Measurements from ENCODE around the gene TEDC2.
"Not testable (repeated sequence)": the region's sequence is repeated elsewhere in the genome, so short reads cannot be mapped to it uniquely, and the experiment has no call there.

The TEDC2 gene

DNA sequence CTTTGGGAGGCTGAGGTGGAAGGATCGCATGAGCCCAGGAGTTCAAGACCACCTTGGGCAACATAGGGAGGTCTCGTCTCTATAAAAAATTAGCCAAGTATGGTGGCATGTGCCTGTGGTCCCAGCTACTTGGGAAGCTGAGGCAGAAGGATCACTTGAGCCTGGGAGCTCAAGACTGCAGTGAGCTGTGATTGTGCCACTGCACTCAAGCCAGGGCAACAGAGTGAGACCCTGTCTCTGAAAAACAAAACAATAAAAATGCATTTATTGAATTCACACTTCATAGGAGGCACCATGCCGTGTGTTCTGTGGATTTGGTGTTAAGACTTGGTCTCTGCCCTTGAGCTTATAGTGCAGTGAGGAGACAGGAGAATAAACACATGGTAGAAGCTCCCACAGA lies 17.4 kb downstream of the TEDC2 start:
- DNase-seq (ENCODE audit: low spot score), result no peak

DNA sequence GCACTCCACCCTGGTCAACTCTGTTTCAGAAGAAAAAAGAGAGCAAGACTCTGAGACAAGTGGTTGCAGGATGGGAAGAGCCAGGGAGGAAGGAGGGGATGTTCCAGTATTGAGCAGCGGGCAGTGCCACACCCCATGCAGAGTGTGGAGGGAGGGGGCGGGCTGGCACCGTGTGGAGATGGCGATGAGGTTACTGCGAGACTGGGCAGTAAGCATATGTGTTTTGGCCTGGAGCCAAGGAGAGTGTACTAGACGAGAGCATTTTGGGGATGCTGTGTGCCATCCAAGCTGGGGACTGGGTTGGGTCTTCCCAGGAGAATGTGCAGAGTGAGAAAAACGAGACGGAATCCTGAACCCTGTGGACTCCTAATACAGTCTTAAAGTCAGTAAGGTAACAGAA lies 18.4 kb downstream of the TEDC2 start:
- no peak for DNase-seq (ENCODE audit: low spot score)

DNA sequence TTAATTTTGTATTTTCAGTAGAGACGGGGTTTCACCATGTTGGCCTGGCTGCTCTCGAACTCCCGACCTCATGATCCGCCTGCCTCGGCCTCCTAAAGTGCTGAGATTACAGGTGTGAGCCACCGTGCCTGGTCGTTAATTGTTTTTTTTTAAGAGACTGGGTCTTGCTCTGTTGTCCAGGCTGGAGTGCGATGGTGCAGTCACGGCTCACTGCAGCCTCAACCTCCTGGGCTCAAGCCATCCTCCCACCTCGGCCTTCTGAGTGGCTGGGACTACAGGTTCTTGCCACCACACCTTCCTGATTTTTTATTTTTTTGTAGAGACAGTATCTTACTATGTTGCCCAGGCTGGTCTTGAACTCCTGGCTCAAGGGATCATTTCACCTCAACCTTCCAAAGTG lies 20.1 kb downstream of the TEDC2 start:
- not testable (repeated sequence) for DNase-seq (ENCODE audit: low spot score)

DNA sequence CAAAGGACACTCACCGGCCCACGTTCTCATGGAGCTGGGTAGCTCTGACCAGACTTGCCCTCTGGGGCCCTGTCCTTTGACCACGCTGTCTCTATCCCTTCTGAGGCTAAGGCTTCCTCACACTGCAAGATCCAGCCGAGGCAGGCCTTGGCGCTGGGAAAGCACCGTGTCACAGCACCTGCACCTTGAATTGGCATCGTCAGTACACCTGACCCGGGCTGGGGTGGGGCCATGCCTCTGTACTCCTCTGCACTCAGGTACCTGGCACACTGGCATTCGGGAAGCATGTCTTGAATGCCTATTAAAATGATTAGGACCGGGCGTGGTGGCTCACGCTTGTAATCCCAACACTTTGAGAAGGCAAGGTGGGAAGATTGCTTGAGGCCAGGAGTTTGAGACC lies 21.0 kb downstream of the TEDC2 start:
- DNase-seq (ENCODE audit: low spot score), result no peak

DNA sequence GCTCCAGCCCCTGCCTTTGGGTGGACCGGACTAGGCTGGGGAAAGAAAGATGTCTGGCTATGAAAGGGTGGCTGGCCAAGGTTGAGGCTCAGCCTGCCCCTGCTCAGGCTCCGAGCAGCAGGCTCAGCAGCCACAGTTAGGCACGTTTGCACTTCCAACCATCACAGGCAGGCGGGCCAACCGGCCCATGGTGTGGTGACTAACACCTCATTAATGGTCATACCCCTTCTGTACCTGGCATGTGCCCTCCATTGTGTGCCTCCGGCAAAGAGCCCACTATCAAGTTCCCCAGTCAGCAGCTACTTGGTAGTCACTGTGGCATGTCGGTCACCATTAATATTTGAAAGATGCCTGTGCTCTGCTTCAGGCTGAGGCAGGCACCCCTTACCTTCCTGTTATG lies 21.8 kb downstream of the TEDC2 start:
- no peak for DNase-seq (ENCODE audit: low spot score)

DNA sequence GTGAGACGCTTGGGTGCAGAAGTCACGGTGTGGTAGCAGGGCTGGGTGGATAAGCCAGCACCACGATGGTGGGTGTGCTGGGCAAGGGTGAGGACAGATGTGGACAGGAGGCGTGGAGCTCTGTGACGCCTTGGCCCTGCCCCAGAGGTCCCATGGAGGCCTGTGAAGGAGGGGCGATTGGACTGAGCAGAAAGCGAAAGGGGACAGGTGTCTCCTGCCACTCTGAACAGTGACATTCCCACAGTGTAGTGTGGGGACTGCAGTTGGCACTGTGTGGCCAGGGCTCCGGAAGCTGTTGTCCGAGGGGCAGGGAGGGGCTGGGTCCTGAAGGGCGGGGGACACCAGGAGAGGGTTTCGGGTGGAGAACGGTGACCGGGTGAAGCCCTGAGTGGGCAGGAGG lies 22.3 kb downstream of the TEDC2 start:
- DNase-seq (ENCODE audit: low spot score), result no peak

DNA sequence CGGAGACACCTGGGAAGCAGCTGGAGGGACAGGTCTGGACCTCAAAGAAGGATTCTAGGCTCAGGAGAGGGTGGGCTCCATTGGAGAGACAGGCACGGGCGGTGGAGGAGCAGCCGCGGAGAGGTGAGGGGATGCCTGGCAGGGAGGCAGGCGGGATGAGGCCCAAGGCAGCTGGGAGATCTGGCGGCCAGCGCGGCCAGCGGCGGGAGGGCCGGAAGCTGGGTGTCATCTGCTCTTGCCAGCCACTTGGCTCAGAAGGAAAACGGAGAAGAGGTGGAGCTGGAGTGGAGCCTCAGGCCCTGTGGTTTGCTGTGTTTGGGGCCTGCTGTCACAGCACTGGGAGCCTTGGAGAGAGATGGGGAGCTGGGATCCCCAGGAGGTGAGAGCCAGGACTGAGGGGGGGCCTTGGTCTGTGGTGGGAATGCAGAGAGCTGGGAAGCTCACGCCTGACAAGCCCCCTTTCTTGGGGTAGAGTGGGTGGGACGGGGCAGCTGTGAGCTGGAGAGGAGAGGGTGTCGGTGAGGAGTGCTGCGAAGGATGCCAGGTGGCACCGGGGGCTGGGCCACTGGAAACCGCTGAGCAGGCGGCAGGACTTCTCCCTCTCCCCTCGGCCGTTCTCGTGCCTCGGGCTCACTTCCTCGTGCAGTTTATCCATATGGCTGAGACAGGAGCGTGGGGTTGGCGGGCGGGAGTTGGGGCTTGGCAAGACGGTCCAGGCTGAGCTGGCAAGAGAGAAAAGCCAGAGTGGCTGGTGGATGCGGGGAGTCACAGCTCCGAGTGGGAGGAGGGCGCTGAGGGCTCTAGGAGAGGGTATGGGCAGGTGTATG lies 23.0 kb downstream of the TEDC2 start:
- peak; percentile 67 for DNase-seq (ENCODE audit: low spot score)

DNA sequence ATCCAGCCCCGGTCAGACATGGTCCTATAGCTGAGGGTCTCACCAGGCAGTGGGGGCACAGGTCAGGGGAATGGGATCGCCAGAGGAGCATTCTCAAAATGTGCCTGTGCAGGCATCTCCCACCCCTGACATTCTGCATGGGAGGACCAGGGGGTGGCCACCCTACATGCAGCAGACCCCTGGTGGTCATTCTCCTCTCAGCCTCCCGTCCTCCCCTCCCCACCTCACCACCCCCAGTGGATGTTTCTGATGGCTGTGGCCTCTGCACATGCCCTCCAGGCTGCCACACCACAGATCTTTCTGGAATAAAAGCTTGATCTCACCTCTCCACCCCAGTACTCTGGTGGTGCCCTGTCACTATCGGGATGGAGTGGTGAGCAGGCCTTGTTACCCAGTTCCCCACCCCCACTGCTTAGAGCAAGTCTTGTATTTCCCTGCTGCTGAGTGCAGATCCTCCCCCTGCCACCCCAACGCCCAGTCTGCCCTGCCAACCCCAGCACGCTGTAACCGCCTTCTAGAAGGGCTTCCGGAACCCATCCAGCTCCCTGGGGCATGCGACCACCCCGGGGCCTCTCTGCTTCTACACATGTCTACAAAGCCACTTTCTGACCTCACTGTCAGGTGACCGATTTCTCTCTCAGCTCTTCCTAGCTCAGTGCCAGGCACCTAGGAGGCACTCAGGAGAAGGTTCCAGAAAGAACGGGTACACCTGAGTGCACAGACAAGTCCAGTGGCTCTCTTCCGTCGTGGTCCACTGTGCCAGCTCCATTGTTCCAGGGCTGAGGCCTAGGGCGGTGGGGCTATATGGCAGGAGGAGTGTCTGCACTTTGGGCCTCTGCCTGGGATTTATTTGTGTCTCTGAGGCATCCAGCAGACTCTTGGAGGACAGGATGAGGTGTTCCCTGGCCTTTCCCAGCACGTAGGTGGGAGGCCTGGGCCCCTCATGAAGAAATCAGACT lies 24.3 kb downstream of the TEDC2 start:
- no peak for DNase-seq (ENCODE audit: low spot score)

DNA sequence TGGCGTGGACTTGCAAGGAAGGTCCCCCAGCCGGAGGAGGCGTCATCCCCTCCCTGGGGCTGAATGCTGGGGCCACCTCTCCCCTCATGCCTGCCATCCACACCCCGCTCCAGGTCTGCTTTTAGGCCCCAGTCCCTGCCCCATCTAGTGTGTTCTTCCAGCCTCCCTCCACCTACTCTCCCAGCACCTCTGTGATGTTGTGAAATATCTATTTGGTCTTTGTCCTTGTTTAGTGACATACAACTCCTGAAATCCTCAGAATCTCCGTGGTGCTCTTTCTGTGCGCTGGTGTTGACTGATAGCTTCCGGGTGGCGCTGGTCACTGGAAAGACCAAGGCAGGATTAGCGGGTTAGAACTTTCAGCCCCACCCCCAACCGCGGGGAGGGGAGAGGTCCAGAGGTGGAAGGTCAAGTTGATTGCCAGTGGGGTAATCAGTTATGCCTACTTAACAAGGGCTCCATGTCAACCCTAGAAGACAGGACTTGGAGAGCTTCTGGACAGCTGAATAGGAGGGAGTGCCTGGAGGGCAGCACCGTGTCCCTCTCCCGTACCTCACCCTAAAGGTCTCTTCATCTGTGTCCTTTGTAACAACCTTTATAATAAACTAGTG lies 25.1 kb downstream of the TEDC2 start:
- no peak for DNase-seq (ENCODE audit: low spot score)

DNA sequence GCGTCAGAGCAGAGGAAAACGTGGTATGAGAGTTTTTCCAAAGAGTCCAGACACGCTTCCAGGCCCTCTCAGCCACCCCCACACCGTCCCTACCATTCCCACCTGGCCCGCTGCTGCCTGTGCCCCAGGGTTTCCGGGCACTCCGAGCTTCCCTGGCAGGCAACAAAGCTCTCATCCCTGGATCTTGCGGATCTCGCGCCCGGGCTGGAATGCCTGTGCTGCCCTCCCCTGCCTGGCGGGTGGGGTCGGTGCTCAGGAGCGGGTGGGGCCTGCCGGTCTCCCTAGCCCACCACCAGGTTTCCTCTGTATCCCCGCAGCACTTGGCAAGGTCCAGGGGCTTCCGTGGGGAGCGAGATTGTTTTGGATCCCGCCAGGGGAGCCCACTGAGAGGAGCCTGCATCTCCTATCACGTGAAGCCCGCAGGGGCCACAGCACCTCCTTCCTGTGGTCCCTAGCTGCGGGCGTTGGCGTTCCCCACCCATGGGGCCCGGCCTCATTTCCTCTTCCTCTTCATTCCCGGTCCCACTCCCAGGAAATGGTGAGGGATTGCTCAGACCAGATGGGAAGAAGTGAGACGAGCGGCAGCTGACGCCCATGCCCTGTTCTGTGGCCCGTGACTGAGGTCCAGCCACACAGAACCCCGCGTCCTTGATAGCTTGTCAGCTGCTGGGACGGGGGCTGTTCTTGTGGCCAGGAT lies 26.1 kb downstream of the TEDC2 start:
- no peak for DNase-seq (ENCODE audit: low spot score)

DNA sequence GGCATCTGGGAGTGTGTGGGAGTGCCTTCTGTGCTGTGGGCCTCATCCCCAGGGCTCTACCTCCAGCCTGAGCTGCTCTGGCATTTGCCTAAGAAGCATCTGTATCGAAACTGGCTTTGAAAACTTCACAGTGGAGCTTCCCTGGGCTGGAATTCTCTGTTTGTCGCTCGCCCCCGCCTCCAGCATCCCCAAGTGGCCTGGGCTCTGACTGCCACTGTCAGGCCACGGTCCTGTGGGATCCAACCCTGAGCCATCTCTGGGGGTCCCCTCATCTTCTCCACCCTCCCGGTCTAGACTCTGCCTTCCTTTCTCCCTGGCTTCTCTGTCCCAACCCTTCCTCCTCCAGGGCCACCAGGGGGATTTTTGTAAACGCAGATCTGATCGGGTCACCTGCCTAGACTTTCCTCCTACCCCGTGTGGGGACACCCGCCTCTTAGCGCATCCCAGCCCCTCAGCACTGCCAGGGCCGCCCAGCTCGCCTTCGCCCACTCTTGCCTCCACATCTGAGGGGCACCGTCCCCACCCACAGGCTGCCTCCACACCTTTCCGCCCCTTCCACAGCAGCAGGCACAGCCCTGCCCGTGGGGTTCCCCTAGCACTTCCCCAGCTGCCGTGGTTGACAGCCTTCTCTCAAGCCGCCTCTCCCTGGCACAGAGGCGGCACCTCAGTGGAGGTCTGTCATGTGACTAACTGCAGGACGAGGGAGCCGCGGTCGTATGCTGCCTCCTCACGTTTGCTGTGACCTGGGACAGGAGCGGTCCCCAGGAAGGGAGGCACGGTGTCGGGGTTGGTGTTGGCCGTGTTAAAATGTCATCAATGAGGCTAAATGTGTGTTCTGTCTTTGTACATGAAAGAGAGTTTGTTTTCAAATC lies 27.0 kb downstream of the TEDC2 start:
- DNase-seq (ENCODE audit: low spot score), result peak; percentile 82

DNA sequence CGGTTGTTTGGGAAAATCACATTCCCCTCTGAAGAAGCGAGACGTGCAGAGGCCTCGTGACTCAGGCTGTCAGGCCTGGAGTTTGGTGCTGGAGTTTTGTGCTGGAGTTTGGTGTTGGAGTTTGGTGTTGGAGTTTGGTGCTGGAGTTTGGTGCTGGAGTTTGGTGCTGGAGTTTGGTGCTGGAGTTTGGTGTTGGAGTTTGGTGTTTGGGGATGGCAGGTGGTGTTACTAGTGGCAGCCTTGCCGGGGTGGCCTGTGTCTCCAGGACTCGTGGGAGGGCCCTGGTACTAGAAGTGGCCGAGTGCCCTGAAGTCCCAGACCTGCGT lies 27.6 kb downstream of the TEDC2 start:
- DNase-seq (ENCODE audit: low spot score), result no peak

DNA sequence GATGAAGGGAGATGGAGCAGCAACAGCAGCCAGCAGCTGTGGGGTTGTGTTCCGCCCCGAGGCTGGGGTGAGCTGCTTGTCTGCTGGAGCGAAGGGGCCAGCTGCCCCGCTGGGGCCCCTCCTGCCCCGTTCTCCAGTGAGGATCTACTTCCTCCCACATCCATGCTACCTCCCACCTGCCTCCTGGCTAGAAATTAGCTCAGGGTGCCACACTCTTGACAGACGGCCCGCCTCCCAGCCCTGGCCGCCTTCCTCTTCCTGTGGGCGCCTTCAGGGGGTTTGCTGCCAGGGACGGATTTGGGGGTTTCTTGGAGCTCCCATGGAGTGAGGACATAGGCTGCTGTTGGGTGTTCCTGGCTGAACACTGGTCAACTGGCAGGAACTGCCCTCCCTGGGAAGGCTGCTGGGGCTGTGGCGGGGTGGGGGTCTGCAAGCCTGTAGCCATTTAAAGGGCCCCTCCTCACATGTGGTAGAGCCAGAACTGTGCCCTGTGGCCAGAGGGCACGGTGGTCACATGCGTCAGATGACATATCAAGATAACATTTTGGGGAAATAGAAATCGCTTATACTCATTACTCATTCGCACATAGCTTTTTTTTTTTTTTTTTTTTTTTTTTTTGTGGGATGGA lies 28.1 kb downstream of the TEDC2 start:
- no peak for DNase-seq (ENCODE audit: low spot score)

DNA sequence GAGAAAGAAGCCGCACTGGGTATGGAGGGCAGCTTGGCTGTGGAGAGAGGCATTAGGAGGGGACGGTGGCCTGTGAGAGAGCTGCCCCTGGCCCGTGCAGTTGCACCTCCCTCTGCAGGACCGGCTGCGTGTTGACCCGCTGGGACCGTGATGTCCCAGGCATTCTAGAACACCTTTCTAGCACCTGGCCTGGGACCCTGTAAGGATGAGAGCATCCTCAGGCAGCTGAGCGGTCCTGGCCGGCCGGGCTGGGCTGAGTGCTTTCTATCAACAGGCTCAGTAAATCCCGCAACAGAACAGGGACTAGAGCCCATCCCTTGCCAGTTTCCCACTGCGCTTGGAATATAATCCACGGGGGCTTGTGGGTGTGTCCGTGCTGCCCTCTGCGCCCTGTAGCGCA lies 29.7 kb downstream of the TEDC2 start:
- DNase-seq (ENCODE audit: low spot score), result no peak

DNA sequence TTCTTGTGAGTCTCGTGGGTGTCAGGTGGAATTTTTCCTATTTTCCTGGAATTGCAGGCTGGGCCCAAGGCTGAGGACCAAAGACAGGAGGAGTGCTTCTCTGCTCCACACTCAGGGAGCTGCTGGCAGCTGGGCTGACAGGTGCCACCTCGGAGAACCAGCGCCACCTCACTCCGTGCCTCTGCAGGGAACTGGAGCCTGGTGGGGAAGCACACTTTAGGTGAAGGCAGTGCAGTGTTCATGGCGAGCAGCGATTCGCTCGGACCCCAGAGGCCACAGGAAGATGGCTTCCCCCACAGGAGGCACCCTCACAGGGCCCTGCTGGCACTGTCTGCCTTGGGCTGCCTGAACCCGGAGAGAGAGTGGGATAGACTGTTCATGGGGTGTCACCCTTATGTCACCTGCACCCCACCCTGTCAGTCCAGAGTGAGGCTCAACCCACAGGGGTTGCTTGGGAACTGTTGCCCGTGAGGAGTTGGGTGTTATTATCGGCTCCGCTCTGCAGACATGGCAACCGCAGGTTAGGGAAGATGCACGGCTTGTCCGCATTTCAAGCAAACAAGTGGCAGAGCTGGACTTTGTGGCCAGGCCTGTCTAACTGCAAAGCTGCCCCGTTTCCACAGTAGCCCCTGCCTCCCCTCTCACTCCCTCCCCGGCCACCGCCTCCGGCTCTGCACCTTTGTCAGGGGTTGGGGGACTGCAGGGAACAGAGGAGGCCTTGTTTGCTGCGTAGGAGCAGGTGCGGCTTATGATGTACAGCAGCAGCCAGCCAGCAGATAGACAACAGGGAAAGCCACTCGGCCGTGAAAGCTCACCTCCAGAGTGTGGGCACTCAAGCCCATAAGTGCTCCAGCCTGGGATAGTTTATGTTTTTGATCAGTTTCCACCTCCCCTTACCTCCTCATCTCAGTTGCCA lies 30.5 kb downstream of the TEDC2 start:
- DNase-seq (ENCODE audit: low spot score), result no peak

DNA sequence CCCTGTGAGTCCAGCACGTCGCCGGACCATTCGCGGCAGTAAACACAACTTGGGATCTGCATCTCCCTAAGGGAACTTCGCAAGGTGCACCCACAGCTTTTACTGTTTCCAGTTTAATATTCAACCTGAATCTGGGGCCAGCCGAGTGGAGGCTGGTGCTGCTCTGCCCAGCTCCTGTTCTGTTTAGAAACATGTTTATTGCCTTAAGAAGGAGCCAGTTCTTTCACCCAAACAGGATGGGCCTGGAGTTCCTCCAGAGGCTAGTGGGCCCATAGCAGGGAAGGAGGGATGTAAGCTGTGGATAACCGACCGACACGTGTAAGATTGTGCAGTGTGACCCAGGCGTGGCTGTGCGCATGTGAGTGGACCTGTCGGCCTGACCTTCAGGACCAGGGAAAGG lies 32.4 kb downstream of the TEDC2 start:
- DNase-seq (ENCODE audit: low spot score), result no peak

DNA sequence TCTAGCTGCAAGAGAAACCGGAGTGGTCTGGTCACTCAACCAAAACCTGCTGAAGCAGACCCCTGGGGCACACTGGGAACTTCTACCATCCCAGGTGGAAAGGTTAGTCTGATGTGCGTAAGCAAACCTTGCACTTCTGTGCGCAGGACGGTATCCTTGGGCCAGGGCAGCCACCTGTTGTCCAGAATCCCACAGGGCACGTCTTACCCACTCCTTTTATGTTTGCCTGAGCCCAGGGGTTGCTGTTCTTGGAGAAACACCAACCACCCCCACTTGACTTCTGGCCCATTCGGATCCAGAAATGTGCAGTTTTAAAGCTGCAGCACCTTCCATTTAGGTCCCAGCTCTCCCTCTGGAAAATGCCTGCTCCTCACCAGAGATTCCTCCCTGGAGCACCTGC lies 33.7 kb downstream of the TEDC2 start:
- no peak for DNase-seq (ENCODE audit: low spot score)

DNA sequence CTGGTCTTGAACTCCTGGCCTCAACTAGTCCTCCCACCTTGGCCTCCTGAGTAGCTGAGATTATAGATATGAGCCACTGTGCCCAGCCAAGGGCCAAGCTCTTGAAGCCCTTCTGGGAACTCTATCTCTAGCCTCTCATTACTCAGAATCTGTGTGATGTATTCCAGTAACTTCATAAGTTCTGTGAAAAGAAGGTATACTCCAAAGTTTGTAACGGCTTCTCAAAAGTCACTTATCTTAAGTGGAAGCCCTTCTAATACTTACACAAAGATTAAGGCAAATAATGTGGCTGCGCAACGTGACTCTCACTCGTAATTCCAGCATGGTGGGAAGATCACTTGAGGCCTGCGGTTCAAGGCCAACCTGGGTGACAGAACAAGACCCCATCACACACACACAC lies 34.7 kb downstream of the TEDC2 start:
- no peak for DNase-seq (ENCODE audit: low spot score)

DNA sequence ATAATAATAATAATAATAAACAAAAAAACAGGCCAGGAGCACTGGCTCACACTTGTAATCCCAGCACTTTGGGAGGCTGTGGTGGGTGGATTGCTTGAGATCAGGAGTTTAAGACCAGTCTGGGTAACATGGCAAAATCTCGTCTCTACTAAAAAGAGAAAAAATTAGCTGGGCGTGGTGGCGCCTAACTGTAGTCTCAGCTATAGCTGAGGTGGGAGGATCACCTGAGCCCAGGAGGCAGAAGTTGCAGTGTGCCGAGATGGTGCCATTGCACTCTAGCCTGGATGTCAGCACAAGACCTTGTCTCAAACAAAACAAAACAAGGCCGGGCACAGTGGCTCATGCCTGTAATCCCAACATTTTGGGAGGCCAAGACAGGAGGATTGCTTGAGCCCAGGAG lies 35.1 kb downstream of the TEDC2 start:
- DNase-seq (ENCODE audit: low spot score), result no peak

Measured in Ammon's horn (tissue), 1 donor.